Measurements from ENCODE around the gene ANAPC13.

GRCh38 chr3:134428401-134428800 is 57.4 kb downstream of the ANAPC13 start:
- TF ChIP-seq POLR2A (IDR thresholded peaks at IDR 0.05; ENCODE audit: low read depth, low read length), result no peak
- TF ChIP-seq POLR2AphosphoS5 (IDR thresholded peaks at IDR 0.05; ENCODE audit: low read depth, low read length), result no peak
